HG02623 (cell line): Measurements from ENCODE around the gene PSMF1.
A peak's percentile ranks its signal among the peaks of the same experiment; 100 is the strongest.

Source experiments
- ATAC-seq: cut with Tn5 transposase; IDR thresholded peaks from one replicate; pipeline ENCODE4 v1.9.1; 2021; ENCODE audit warnings: moderate library complexity; ENCODE audit not compliant: unreplicated experiment

PSMF1 gene, protein sequence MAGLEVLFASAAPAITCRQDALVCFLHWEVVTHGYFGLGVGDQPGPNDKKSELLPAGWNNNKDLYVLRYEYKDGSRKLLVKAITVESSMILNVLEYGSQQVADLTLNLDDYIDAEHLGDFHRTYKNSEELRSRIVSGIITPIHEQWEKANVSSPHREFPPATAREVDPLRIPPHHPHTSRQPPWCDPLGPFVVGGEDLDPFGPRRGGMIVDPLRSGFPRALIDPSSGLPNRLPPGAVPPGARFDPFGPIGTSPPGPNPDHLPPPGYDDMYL

DNA sequence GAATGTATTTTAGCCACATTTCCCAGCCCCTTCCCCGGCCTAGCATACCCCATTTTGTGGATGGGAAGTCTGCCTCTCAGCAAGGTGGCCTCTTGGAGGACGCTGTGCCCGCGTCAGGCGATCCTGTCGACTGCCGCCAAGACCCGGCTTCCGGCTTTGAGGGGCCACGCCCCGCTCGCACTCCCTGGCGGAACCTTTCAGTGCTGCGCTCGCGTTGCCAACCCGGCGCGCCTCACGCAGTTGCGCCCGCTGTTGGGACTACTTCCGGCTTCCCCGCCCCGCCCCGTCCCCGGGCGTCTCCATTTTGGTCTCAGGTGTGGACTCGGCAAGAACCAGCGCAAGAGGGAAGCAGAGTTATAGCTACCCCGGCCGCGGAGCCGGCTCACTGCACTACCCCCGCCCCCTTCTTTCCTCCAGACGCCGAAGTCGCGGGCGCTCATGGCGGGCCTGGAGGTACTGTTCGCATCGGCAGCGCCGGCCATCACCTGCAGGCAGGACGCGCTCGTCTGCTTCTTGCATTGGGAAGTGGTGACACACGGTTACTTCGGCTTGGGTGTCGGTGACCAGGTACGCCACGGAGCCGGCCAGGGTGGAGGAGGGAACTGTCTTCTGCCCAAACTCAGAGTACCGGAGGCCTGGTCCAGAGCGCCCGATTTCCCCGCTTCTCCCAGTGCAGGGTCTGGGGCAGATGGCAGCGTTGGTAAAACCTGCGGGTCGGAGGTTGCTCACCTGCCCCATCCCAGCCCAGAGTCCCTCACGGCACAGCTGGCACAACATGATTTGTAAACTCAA, at the start of gene PSMF1:
Gene PSMF1, plus strand, starts transcription at position 267 of the 792 bp plus-strand sequence. Its CDS starts 172 bp downstream, at position 439.
- peak; percentile 94 for ATAC-seq

- no peak for ATAC-seq
These were observed 46.1 kb upstream of the PSMF1 start for GRCh38 chr20:1072258-1072657.

- ATAC-seq = no peak
These were observed 42.8 kb upstream of the PSMF1 start for GRCh38 chr20:1075616-1076015.

DNA sequence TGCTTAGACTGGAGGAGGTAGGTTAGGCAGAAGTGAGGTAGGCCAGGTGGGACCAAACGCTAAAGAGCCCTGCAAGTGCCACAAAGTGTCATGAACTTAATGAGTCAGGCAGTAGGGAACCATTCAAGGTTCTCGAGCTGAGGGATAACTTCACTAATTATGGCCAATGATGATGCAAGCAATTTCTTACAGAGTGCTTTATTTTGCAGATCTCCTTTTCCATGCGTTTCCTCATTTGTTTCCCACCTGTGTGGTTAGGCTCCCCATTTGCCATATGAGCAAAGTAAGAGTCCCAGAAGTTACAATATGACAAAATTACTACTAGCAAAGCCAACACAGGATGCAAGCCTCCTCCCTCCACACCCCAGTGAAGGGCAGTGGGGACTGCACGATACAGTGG, 36.5 kb upstream of the PSMF1 start:
- ATAC-seq = no peak

GRCh38 chr20:1083431-1084080, 34.8 kb upstream of the PSMF1 start:
- ATAC-seq = no peak

DNA sequence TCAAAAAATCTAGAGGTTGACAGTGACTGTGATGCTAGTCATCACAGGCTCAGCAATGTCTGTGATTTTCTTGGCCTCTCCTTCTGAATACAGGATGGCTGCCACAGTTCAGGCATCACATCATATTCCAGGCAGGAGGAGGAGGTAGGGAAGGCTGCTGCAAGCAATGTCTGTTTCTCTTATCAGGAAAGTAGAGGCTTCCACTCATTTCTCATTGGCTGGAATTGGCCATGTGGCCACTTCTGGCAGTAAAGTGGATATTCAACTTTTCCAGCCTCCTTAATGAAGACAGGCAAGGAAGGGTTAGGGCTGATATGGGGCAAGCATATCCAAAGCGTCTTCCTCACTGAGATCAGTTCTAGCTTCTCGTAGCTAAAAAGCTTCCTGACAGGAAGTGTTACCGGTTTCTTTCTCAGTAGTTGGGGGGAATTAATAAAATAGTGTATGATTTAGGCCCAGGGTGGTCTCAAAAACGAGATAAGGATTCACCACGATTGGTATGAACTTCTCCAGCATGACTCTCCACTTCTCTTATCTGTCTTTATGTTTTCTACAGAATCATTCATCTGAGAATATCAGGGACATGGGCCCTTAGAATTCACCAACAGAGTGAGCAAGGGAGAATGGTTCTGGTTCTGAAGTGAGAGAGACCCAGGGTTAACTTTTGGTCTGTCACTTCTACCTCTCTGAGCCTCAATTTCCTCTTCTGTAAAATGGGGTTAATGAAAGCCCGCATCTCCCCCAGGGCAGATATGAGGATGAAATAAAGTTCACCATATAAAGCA, 32.7 kb upstream of the PSMF1 start:
- no peak for ATAC-seq

DNA sequence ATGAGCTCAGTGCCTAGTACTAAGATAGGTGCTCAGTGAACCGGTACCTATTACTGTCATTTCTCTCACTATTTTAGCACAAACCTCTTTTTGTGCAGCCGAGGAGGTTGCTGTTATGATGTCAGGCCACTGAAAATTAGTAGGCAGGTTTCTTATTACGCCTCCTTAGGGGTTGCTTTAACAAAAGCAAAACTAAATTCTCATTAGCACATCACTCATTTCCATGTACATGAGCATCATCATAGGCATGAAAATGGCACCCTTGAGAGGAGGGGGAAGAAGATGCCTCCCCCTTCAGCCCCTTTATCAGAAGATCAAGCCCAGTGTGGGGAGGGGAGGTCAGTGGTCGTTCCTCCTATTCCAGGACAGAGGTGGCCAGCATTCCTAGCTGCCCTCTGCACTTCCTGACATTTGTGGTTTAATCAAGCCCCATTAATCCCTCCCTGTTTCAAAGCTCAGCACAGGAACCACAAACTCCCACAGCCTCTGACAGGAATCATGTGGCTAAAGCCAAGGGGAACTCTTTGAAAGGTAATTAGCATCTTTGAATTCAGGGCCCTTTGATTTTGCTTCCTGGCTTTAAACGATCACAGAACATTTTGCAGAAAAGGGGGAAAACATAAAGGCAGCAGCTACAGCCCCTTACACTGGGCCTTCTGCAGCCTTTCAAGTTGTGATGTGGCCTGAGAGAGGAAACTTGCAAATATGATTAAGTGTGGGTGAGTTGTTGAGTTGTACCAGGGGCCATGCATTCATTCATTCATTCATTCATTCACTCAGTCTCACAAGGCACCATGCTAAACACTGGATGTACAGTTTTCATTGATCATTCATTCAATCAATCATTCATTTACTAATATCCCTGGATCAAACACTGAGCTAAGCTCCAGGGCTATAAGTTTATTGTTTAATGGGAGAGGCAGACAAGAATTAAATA, 31.9 kb upstream of the PSMF1 start:
- no peak for ATAC-seq

- no peak for ATAC-seq
These were observed 31.0 kb upstream of the PSMF1 start for GRCh38 chr20:1087311-1087905.

GRCh38 chr20:1094751-1095150, 23.7 kb upstream of the PSMF1 start:
- no peak for ATAC-seq

- no peak for ATAC-seq
These were observed 16.9 kb upstream of the PSMF1 start for GRCh38 chr20:1101533-1101932.

- ATAC-seq = no peak
These were observed 16.4 kb upstream of the PSMF1 start for GRCh38 chr20:1102016-1102415.

DNA sequence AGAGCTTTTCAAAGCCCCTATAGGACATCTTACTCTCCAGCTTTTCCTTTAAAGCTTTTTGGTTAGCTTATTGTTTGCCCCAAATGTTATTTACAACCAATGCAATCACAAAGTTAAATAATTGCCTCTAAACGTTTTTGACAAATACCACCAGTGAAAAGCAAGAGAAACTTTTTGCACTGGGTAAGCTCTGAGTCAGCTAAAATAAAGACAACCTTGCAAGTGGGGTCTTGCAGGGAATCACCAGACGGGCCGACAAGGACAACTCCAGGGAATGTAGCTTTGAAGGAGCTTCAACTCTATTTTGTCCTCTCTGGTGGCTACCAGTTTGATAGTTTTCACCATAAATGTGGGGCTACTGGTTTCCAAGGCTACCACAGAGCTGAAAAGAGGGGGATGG, 14.7 kb upstream of the PSMF1 start:
- ATAC-seq = no peak

- ATAC-seq = no peak
These were observed 12.7 kb upstream of the PSMF1 start for GRCh38 chr20:1105599-1106194.

DNA sequence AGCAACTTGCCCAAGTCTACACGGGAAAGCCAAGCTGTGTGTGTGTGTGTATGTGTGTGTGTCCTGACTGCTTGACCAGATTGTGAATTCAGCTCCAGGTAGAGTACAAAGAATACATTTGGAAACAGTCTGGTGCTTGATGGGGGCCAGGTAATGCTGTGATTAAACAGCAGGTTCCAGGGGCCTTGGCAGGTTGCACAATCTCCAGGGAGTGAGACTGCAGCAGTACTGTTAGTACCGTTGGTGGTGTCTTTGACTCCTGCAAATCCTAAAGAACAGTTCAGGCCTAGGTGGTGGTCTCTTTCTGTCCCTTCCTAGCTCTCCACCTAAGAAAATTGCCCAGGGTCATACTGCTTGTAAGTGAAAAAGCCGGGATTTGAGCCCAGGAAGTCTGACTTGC, 11.2 kb upstream of the PSMF1 start:
- ATAC-seq = no peak

GRCh38 chr20:1108437-1108920, 9.9 kb upstream of the PSMF1 start:
- ATAC-seq = no peak

DNA sequence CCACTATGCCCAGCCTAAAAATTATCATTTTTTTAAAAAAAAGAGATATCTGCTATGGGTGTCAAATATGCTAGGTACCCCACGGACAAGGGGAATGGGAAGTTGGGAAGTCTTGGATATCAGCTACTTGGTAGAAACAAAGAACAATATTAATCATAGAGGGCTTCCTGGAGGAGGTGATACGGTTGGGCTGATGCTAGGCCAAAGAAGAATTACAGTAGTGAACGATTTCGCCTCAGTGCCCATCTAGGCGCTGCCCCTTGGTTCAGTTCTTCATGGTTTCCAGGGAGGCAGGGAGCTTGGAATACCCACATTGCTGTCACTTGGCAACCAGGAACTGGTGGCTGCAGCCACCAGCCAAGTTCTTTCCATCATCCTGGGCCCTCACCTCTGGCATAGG, 5.5 kb upstream of the PSMF1 start:
- ATAC-seq = no peak

DNA sequence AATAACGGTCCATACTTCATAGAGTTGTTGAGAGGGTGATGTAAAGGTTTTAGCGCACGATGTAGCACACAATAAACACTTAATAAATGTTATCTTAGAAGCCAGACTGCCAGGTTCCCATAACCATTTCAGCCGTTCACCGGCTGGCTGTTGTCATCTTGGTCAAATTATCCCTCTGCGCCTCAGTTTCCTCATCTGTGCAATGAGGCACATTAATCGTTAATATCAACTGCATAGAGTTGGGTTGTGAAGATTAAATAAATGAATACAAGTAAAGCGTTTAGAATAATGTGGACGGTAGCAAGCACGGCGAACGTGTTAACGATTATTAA, 432 bp upstream of the PSMF1 start:
- ATAC-seq = no peak

GRCh38 chr20:1119128-1119505, 715 bp downstream of the PSMF1 start:
- ATAC-seq = no peak

- ATAC-seq = no peak
These were observed 1.1 kb downstream of the PSMF1 start for GRCh38 chr20:1119524-1119923.
